NCI-H1092 treated with DMSO at 0.1 percent for 48 hours (cell line): ENCODE results near the gene APBA2.

ENCODE experiments used
- DNase-seq: peaks from one replicate; lab custom pipeline; 2025; lab: John Stamatoyannopoulos, UW

APBA2 gene

GRCh38 chr15:28957606-28958498 is 72.1 kb downstream of the APBA2 start:
- DNase-seq: no peak

GRCh38 chr15:28959326-28959725 is 73.6 kb downstream of the APBA2 start:
- no peak for DNase-seq

- DNase-seq: no peak
Observed at GRCh38 chr15:28960979-28961378, 75.2 kb downstream of the APBA2 start.

GRCh38 chr15:28961391-28961790 is 75.6 kb downstream of the APBA2 start:
- DNase-seq: no peak

- no peak for DNase-seq
Observed at GRCh38 chr15:28962851-28963710, 77.3 kb downstream of the APBA2 start.

DNA sequence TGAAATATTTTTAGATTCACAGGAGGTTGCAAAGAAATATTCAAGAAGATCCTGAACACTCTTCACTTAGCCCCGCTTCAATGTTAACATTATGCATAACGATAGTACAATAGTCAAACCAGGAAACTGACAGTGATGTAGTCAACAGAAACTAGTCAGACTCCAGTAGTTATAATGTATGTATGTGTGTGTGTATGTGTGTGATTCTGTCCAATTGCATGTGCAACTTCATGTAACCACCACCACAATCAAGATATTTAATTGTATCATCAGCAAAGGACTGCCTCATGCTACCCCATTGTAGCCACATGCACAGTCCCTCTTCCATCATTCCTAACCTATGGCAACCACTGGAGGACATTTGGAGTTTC is 77.9 kb downstream of the APBA2 start:
- no peak for DNase-seq

GRCh38 chr15:28964098-28964497 is 78.3 kb downstream of the APBA2 start:
- DNase-seq: no peak

GRCh38 chr15:28967066-28967465 is 81.3 kb downstream of the APBA2 start:
- DNase-seq: no peak

DNA sequence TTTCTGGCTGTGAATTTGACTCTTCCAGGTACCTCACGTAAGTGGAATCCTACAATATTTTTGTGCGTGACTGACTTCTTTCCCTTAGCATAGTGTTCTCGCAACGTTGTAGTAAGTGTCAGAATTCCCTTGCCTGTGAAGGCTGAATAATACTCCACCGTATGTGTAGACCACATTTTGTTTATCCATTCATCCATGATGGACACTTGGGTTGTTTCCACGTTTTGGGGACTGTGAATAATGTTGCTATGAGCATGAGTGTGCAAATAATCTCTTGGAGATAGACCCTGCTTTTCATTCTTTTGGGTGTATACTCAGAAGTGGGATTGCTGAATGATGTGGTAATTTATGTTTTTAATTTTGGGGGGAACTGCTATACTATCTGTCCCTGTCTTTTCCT is 82.2 kb downstream of the APBA2 start:
- DNase-seq: no peak

DNA sequence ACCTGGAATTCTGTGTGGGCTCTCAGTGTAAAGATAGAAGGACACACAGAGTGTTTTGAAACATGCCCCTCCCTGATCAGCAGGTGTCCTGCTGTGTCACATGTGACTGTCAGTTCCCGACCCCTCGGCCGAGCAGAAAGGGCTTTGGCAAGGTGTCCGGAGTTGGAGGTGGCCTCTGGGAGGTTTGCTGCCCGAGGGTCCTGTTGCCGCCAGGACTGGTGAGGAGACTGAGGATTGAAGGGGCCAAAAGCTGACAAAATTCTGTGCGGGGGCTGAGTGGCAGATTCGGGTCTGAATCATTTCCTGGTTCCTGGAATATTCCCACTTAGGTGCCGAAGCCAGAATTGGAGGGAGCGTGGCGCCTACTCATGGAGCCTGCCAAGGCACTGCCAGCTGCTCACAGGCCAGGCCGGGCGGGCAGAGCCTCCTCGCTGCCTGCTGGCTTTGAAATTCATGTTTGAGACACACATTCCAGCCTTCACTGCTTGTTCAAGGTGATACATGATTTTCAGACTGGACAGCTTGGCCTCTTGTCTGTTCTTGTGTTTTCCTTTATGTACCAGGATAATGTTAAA is 83.8 kb downstream of the APBA2 start:
- no peak for DNase-seq

GRCh38 chr15:28974142-28974541 is 88.4 kb downstream of the APBA2 start:
- no peak for DNase-seq

GRCh38 chr15:28975766-28976179 is 90.0 kb downstream of the APBA2 start:
- peak; percentile 40 for DNase-seq

- DNase-seq: no peak
Observed at GRCh38 chr15:28977377-28978010, 91.7 kb downstream of the APBA2 start.

DNA sequence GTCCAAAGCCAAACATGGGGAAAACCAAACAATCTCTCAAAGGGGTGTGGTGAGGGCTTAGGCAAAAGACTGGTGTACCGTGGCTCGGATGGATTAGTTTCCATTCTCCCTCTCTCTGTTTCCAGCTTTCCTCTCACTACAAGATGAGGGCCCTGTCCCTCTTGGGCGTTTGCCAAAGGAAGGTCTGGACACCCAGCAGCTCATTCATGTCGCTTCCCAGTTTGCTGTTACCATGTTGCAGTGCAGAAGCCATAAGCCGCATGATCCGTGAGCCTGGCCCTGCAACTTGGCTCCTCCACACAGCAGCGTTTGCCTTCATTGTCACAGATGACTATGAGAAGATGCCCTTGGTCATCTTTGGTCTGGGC is 92.2 kb downstream of the APBA2 start:
- DNase-seq: no peak

DNA sequence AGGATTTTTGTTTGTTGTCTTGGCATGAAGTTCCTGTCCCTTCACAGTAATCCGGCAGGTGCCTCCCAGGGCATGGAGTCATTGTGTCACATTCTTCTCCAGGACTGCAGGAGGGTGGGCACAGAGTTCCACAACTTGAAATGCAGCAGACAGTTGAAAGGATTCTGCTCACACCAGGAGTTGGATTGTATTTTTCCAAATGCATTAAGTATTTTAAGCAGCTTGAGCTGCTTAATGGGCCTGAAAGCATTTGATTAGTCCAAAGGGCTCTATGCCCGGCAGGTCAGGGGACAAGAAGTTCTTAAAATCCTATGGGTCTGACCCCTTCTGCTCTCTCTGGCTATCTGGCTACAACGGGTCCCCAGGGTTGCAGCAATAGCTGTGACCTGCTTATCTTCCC is 92.9 kb downstream of the APBA2 start:
- DNase-seq: no peak

DNA sequence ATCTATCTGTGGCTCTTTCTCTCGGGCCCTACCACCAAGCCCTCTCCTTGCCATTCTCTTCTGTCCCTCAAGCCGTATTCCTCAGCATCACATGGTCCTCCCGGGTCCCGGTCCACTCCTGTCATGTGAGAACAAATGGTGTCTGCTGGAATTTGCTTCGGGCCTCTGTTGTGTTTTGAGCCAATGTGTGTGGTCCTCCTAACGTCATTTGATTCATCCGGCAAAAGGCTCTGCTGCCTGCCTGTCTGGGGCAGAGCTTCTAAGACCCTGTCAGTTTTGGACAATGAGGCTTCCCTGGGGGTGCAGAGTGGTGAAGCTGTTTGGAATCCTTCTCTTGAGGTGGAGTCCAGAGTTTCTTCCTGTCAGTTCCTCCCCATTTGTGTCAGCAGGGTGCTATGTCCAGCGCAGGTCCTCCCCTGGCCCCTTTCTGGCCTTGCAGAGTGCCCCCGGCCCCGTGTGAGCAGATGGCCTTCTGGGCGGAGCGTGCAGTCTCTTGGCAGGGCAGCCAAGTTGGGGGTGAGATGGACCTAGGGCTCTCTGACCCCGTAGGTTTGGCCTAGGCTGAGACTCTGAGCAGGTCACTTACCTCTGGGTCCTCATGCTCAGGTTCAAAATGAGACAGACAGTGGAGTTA is 93.6 kb downstream of the APBA2 start:
- no peak for DNase-seq

DNA sequence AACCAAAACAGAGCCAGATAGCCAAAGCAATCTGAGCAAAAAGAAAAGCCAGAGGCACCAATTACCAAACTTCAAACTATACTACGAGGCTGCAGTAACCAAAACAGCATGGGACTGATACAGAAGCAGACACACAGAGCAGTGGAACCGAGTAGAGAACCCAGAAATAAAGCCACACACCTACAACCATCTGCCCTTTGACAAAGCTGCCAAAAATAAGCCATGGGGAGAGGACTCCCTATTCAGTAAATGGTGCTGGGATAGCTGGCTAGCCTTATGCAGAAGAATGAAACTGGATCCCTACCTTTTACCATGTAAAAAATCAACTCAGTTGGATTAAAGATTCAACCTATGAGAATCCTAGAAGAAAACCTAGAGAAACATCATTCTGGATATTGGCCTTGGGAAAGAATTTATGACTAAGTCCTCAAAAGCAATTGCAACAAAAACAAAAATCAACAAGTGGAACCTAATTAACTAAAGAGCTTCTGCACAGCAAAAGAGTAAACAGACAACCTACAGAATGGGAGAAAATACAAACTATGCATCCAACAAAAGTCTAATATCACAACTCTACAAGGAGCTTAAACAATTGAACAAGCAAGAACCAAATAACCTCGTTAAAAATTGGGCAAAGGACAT is 95.1 kb downstream of the APBA2 start:
- DNase-seq: no peak

GRCh38 chr15:28981351-28981720 is 95.6 kb downstream of the APBA2 start:
- DNase-seq: no peak

GRCh38 chr15:28981921-28982320 is 96.1 kb downstream of the APBA2 start:
- no peak for DNase-seq

- no peak for DNase-seq
Observed at GRCh38 chr15:28982886-28983285, 97.1 kb downstream of the APBA2 start.
